HEK293T (cell line): ENCODE data around the gene PTPN1.

Experiments
- ARNT ChIP-seq: fragments of 450-650 bp; IDR thresholded peaks from 2 replicates; pipeline ENCODE4 v1.6.1; 2017; ENCODE audit warnings: mild to moderate bottlenecking
- BHLHE40 ChIP-seq: fragments of 450-650 bp; IDR thresholded peaks from 2 replicates; pipeline ENCODE4 v1.6.1; 2016; ENCODE audit warnings: mild to moderate bottlenecking, moderate library complexity, borderline replicate concordance
- CTBP1 ChIP-seq: fragments of 450-650 bp; IDR thresholded peaks from 2 replicates; pipeline ENCODE4 v1.6.1; 2016; ENCODE audit warnings: borderline replicate concordance
- ELF4 ChIP-seq: fragments of 450-650 bp; IDR thresholded peaks from 2 replicates; pipeline ENCODE4 v1.6.1; 2017; ENCODE audit warnings: antibody characterized with exemption
- FOXK2 ChIP-seq: fragments of 450-650 bp; IDR thresholded peaks from 2 replicates; pipeline ENCODE4 v1.6.1; 2016; ENCODE audit warnings: mild to moderate bottlenecking
- FOXM1 ChIP-seq: fragments of 450-650 bp; IDR thresholded peaks from 2 replicates; pipeline ENCODE4 v1.6.1; 2017; ENCODE audit warnings: mild to moderate bottlenecking, borderline replicate concordance
- L3MBTL2 ChIP-seq: fragments of 450-650 bp; conservative IDR thresholded peaks from 2 replicates; pipeline ENCODE4 v1.6.1; 2016; ENCODE audit warnings: mild to moderate bottlenecking
- SP1 ChIP-seq: fragments of 450-650 bp; IDR thresholded peaks from 2 replicates; pipeline ENCODE4 v1.6.1; 2017
- TARDBP ChIP-seq: fragments of 450-650 bp; IDR thresholded peaks from 2 replicates; pipeline ENCODE4 v1.6.1; 2016
- ZNF384 ChIP-seq: fragments of 450-650 bp; IDR thresholded peaks from 2 replicates; pipeline ENCODE4 v1.6.1; 2016
- TF ChIP-seq, protein P1 (sequence below): fragments of 450-650 bp; IDR thresholded peaks from 2 replicates; pipeline ENCODE4 v1.6.1; 2016

DNA sequence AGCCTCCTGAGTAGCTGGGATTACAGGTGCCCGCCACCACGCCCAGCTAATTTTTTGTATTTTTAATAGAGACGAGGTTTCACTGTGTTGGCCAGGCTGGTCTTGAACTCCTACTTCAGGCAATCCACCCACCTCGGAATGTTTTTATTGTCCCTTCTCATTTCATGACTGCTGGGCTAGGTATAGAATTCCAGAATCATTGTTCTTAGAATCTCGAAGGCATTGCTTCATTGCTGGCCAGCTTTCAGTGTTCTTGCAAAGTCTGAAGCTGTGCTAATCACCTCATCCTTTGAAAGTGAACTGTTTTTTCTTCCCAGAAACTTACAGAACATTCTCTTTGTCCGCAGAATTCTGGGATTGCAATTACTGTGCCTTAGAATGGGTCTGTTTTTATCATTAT, 49.0 kb downstream of the PTPN1 start:
- TF ChIP-seq CTBP1: no peak
- no peak for TF ChIP-seq BHLHE40
- TF ChIP-seq SP1: no peak
- TF ChIP-seq FOXK2: no peak
- no peak for TF ChIP-seq ELF4
- TF ChIP-seq, protein P1, sequence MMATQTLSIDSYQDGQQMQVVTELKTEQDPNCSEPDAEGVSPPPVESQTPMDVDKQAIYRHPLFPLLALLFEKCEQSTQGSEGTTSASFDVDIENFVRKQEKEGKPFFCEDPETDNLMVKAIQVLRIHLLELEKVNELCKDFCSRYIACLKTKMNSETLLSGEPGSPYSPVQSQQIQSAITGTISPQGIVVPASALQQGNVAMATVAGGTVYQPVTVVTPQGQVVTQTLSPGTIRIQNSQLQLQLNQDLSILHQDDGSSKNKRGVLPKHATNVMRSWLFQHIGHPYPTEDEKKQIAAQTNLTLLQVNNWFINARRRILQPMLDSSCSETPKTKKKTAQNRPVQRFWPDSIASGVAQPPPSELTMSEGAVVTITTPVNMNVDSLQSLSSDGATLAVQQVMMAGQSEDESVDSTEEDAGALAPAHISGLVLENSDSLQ: no peak
- TF ChIP-seq TARDBP: no peak
- TF ChIP-seq FOXM1: no peak
- no peak for TF ChIP-seq L3MBTL2
- TF ChIP-seq ARNT: no peak
- no peak for TF ChIP-seq ZNF384
